GM19397 (cell line): ENCODE results near the gene VSX1.
A peak's percentile ranks its signal among the peaks of the same experiment; 100 is the strongest.

Source experiments
- ATAC-seq: cut with Tn5 transposase; IDR thresholded peaks from one replicate; pipeline ENCODE4 v1.9.1; 2021; ENCODE audit warnings: mild to moderate bottlenecking, moderate library complexity; ENCODE audit not compliant: unreplicated experiment

VSX1 gene

DNA sequence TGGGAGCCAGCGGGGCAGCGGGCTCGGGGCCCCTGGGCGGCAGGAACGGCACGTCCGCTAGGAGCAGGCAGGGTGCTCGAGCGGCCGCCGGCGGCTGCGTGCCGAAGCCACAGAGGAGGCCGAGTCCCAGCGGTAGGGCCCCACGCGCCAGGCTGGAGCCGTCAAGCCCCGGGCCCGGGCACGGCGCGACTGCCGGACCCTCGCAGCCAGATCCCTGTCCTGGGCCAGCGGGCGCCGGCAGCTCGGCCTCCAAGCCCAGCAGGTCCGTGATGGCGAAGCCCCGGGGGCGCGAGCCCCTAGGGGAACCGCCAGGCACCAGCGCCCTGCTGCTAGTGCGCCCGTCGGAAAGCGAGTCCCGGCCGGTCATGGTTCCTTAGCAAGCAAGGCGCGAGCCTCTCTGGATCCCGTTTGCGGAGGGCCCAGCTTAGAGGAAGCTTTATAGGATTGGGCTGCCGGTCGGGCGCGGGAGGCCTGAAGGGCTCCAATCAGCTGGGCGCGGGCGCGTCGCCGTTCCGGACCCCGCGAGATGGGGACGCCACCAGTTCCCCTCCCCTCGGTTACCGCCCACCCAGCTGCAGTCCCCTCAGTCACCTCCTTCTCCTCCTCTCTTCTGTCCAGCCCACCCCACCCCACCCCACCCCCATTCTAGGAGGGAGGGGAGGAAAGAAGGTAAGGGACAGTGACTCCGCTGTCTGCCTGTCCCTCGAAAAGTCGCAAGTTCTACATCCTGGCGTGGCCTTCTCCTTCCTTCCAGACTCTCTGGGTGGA, at the start of gene VSX1:
Gene VSX1, minus strand, starts transcription at position 412 of the 768 bp plus-strand sequence. Its CDS starts 45 bp downstream, at position 367.
- ATAC-seq: no peak

DNA sequence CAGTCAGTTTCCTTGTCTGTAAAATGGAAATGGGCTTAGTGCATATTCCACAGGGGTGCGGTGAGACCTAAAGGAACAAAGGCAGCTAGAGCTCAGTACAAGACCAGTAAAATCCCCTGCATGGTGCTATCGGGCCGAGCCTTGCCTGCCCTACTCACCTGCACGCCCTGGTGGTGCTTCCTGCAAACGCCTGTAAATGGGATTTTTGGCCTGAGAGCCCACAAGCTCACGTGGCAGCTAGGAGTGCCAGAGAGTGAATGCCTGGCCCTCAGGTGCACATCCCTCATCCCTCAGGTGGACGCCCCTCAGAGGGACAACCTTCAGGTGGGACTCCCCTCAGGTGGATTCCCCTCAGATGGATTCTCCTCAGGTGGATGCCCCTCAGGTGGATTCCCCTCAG, 48.0 kb upstream of the VSX1 start:
- no peak for ATAC-seq

- no peak for ATAC-seq
Observed at GRCh38 chr20:25129428-25129827, 47.5 kb upstream of the VSX1 start.

DNA sequence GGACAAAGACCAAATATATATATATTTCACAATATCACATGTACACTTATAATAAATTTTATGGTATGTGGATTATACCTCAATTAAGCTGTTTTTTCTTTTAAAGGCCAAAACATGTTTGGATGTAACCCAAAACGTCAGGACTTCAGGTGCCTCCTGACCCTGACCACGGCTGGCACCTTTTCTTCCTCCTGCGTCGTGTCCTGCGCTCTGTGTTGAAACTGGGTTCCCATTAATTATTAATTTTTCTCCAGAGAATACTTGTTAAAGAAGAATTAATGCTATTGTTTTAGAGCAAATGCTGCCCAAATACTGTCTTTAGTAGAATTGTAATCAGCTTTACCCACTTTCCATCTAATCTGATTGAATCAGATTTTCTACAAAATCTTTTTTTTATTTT, 46.7 kb upstream of the VSX1 start:
- ATAC-seq: no peak

- no peak for ATAC-seq
Observed at GRCh38 chr20:25127761-25128537, 46.0 kb upstream of the VSX1 start.

GRCh38 chr20:25126204-25127029, 44.5 kb upstream of the VSX1 start:
- no peak for ATAC-seq

- no peak for ATAC-seq
Observed at GRCh38 chr20:25125636-25126035, 43.7 kb upstream of the VSX1 start.

GRCh38 chr20:25120920-25121319, 39.0 kb upstream of the VSX1 start:
- ATAC-seq: no peak

DNA sequence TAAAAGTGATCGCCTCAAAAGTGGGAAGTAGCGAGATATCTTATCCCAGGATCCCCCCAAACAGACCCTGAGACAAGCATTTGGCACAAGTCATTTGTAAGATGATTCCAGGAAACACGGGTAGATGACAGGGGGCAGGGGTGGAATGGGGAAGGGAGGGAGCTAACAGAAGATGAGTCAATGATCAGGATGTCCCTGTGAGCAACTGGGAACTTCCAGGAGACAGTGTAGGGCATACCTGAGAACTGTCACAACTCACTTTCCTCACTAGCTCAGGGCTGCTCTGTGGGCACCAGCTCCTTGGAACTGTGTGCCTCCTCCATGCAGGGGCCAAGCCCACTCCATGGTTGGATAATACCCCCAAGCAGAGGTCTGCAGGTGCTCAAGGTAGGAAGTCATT, 38.5 kb upstream of the VSX1 start:
- ATAC-seq: no peak

- ATAC-seq: no peak
Observed at GRCh38 chr20:25118529-25118928, 36.6 kb upstream of the VSX1 start.

GRCh38 chr20:25117990-25118389, 36.0 kb upstream of the VSX1 start:
- ATAC-seq: no peak

GRCh38 chr20:25116739-25117458, 35.0 kb upstream of the VSX1 start:
- ATAC-seq: no peak

GRCh38 chr20:25103526-25103925, 21.6 kb upstream of the VSX1 start:
- no peak for ATAC-seq

DNA sequence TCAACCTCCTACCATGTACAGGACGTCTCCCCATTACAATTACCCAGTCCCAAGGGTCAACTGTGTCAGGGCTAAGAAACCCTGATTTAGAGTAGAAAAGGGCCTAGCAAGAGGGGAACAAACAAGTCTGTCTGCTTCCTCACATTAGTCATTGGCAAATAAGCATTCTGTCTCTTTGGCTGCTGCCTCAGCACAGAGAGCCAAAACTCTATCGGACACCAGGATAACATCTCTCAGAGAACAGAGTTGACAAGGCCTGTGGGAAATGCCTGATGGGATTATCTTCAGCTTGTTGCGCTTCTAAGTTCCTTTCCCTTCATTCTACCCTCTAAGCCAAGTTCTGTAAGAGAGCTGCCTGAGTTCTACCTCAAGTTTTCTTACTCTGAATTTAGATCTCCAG, 19.0 kb upstream of the VSX1 start:
- ATAC-seq: no peak

- no peak for ATAC-seq
Observed at GRCh38 chr20:25099601-25100140, 17.7 kb upstream of the VSX1 start.

DNA sequence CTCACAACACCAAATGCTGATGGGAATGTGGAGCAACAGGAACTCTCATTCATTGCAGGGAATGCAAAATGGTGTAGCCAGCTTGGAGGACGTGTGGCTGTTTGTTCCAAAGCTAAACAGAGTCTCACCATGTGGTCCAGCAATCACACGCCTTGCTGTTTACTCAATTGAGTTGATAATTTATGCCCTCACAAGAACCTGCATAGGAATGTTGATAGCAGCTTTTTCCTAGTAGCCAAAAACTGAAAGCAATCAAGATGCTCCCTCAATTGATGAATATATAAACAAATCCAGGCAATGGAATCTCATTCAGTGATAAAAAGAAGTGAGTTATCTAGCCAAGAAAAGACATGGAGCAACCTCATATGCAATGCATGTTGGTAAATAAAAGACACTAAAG, 15.6 kb upstream of the VSX1 start:
- no peak for ATAC-seq

- peak; percentile 78 for ATAC-seq
Observed at GRCh38 chr20:25090492-25091429, 8.8 kb upstream of the VSX1 start.

DNA sequence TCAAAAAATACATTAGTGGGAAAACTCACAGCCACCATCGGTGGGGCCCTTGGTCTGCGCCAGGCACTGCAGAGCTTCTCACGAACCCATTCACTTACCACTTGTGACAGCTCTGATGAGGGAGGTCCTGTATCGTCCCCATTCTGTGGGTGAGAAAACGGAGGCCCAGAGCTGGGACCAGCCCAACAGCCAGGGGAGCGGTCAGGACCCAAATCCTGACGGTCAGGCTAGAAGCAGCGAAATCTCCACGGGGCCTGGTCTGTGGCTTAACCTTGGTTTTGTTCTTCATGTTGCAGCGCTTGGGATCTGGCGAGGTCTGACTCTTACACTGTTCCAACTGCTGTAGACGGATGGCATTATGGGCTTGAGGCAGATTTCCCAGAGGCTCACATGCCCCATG, 7.7 kb upstream of the VSX1 start:
- ATAC-seq: no peak

DNA sequence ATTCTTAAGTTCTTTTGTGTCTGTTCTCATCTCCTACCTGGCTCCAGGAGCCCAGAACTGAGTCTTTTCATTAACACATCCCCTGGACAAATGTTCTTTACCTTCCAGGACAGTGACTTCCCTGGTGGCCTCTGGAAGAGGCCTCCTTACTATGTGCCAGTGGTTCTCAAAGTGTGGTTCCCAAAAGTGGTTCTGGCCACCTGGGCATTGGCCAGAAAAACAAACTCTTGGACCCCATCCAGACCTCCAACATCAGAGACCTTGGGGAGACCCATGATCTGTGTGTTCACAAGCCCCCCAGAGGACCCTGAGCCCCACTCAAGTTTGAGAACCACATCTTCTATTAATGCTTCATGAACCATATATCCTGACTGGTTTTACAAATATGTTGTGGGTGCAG, 7.2 kb upstream of the VSX1 start:
- ATAC-seq: no peak
